ENCODE measurements around the gene NOX4. TPM values are rescaled to one million over a fixed set of nuclear protein-coding genes. Genes with fewer than 3 reads are reported as not detected.
"Not testable (repeated sequence)": the region's sequence is repeated elsewhere in the genome, so short reads cannot be mapped to it uniquely, and the experiment has no call there.

NOX4 gene
- total RNA-seq, 1 experiment from 2014 or later = 3.0 TPM

DNA sequence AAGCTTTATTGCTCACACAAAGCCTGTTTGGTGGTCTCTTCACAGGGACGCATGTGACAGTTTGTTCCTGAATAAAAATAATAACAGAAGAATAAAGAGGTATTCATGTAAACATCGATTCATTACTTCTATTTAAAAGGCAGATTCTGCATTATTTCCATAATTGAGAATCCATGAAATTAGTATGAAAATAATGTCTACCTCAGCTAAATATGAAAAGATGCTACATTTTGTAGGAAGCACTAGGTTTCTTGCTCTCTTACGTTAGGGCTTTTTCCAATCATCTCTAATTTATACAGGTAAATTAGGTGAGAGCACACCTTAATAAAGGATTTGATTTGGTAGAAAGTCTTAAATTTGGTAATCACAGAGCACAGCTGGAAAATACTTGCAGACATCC, 103.7 kb downstream of the NOX4 start:
- not testable (repeated sequence) for H2BK5ac ChIP-seq (ENCODE audit: insufficient read length, low read length); H3T11ph ChIP-seq (ENCODE audit: low read length); H2BK15ac ChIP-seq (ENCODE audit: low read depth, low read length); H3K18ac ChIP-seq (ENCODE audit: insufficient read length, low read depth, low read length); H3K23me2 ChIP-seq (ENCODE audit: insufficient read length, low read depth, low read length, poor library complexity, severe bottlenecking); H3K27me3 ChIP-seq (ENCODE audit: insufficient read depth, low read length); H3K9me3 Mint-ChIP-seq; H2AFZ ChIP-seq (ENCODE audit: low read length); H4K91ac ChIP-seq (ENCODE audit: insufficient read length, low read depth, low read length); H4K20me1 ChIP-seq (ENCODE audit: control insufficient read depth, insufficient read depth, insufficient read length); H3K4me3 Mint-ChIP-seq; H3K79me2 ChIP-seq (ENCODE audit: insufficient read depth, low read length); H4K5ac ChIP-seq (ENCODE audit: insufficient read length, low read depth, low read length); H4K8ac ChIP-seq (replicated peaks; ENCODE audit: insufficient read length, low read depth, low read length); H3K4me1 ChIP-seq (ENCODE audit: insufficient read depth, low read length); H3K14ac ChIP-seq (ENCODE audit: insufficient read depth, low read length); H3K27me3 Mint-ChIP-seq (ENCODE audit: low read depth); H3K27ac ChIP-seq (ENCODE audit: insufficient read length, low read depth, low read length); H2BK20ac ChIP-seq (ENCODE audit: low read depth, low read length, poor library complexity, severe bottlenecking); H3K23ac ChIP-seq (ENCODE audit: insufficient read length, low read depth, low read length); H3K4ac ChIP-seq (ENCODE audit: low read depth, low read length); H3K56ac ChIP-seq (ENCODE audit: insufficient read length, low read depth, low read length); H3K9ac ChIP-seq (ENCODE audit: extremely low read depth, insufficient read length, low read length); H3K4me1 Mint-ChIP-seq; DNase-seq; H3K36me3 Mint-ChIP-seq (ENCODE audit: insufficient read depth in 1 of 3, low read depth in 3 of 3); H3K79me1 ChIP-seq (ENCODE audit: insufficient read depth, low read depth, low read length, poor library complexity, severe bottlenecking); H2BK120ac ChIP-seq (ENCODE audit: low read depth, low read length, poor library complexity, severe bottlenecking); H3K9me3 ChIP-seq (ENCODE audit: control insufficient read depth, low read depth, low read length); H2BK12ac ChIP-seq (ENCODE audit: insufficient read length, low read depth, low read length); H3K4me2 ChIP-seq (ENCODE audit: insufficient read depth, insufficient read length, low read length); H2AK5ac ChIP-seq (ENCODE audit: insufficient read length, low read length)
- peak overlapping the region in 2 of 3 experiments; percentile 30 to 55; a peak in 1 of 7 replicates for H3K27ac Mint-ChIP-seq
- no CpG with 5 or more reads among the region's 3 CpGs for WGBS (ENCODE audit: extremely low coverage, insufficient read length, low lambda C conversion rate)

GRCh38 chr11:89382986-89383385, 108.2 kb downstream of the NOX4 start:
- not testable (repeated sequence) for H3K4me1 ChIP-seq (ENCODE audit: insufficient read depth, low read length); H3K27me3 ChIP-seq (ENCODE audit: insufficient read depth, low read length); H2BK120ac ChIP-seq (ENCODE audit: low read depth, low read length, poor library complexity, severe bottlenecking); H3K79me1 ChIP-seq (ENCODE audit: insufficient read depth, low read depth, low read length, poor library complexity, severe bottlenecking); H3K4ac ChIP-seq (ENCODE audit: low read depth, low read length); H3K9ac ChIP-seq (ENCODE audit: extremely low read depth, insufficient read length, low read length); H3K4me2 ChIP-seq (ENCODE audit: insufficient read depth, insufficient read length, low read length); H3T11ph ChIP-seq (ENCODE audit: low read length); H4K20me1 ChIP-seq (ENCODE audit: control insufficient read depth, insufficient read depth, insufficient read length); H4K91ac ChIP-seq (ENCODE audit: insufficient read length, low read depth, low read length); H2AFZ ChIP-seq (ENCODE audit: low read length); H3K56ac ChIP-seq (ENCODE audit: insufficient read length, low read depth, low read length); H4K5ac ChIP-seq (ENCODE audit: insufficient read length, low read depth, low read length); DNase-seq; H3K18ac ChIP-seq (ENCODE audit: insufficient read length, low read depth, low read length); H3K14ac ChIP-seq (ENCODE audit: insufficient read depth, low read length); H3K79me2 ChIP-seq (ENCODE audit: insufficient read depth, low read length); H2BK15ac ChIP-seq (ENCODE audit: low read depth, low read length); H3K27me3 Mint-ChIP-seq (ENCODE audit: low read depth); H2AK5ac ChIP-seq (ENCODE audit: insufficient read length, low read length); H2BK20ac ChIP-seq (ENCODE audit: low read depth, low read length, poor library complexity, severe bottlenecking); H3K4me3 Mint-ChIP-seq; H3K9me3 Mint-ChIP-seq; H2BK5ac ChIP-seq (ENCODE audit: insufficient read length, low read length); H4K8ac ChIP-seq (replicated peaks; ENCODE audit: insufficient read length, low read depth, low read length); H3K9me3 ChIP-seq (ENCODE audit: control insufficient read depth, low read depth, low read length); H3K36me3 Mint-ChIP-seq (ENCODE audit: insufficient read depth in 1 of 3, low read depth in 3 of 3); H3K4me1 Mint-ChIP-seq; H2BK12ac ChIP-seq (ENCODE audit: insufficient read length, low read depth, low read length); H3K27ac ChIP-seq (ENCODE audit: insufficient read length, low read depth, low read length); H3K23me2 ChIP-seq (ENCODE audit: insufficient read length, low read depth, low read length, poor library complexity, severe bottlenecking); H3K23ac ChIP-seq (ENCODE audit: insufficient read length, low read depth, low read length)
- WGBS (ENCODE audit: extremely low coverage, insufficient read length, low lambda C conversion rate) = no CpG with 5 or more reads among the region's 6 CpGs
- H3K27ac Mint-ChIP-seq = peak overlapping the region in 1 of 3 experiments; percentile 61; a peak in 2 of 7 replicates
